Nephron progenitor cell (in vitro differentiated cells): ENCODE data around the gene FXN.
"Not testable (repeated sequence)": the region's sequence is repeated elsewhere in the genome, so short reads cannot be mapped to it uniquely, and the experiment has no call there.

Experiments
- DNase-seq: peaks from one replicate; pipeline ENCODE4 v3.0.0; 2021
- H3K27ac Mint-ChIP-seq: 2 replicates; pipeline ENCODE4 v1.8.0; 2021; ENCODE audit warnings: mild to moderate bottlenecking, moderate library complexity, mixed read lengths
- H3K27me3 Mint-ChIP-seq: 2 replicates; pipeline ENCODE4 v1.8.0; 2021; ENCODE audit warnings: mild to moderate bottlenecking, low read depth, mixed read lengths; ENCODE audit not compliant: poor library complexity
- H3K36me3 Mint-ChIP-seq: 2 replicates; pipeline ENCODE4 v1.8.0; 2021; ENCODE audit warnings: low read depth, mixed read lengths
- H3K4me1 Mint-ChIP-seq: 2 replicates; pipeline ENCODE4 v1.8.0; 2021; ENCODE audit warnings: mixed read lengths
- H3K4me3 Mint-ChIP-seq: 2 replicates; pipeline ENCODE4 v1.8.0; 2021; ENCODE audit warnings: mild to moderate bottlenecking, moderate library complexity, mixed read lengths
- H3K9me3 Mint-ChIP-seq: 2 replicates; pipeline ENCODE4 v1.8.0; 2021; ENCODE audit warnings: mild to moderate bottlenecking, moderate library complexity, mixed read lengths
- CTCF ChIP-seq: fragments of 200-600 bp; sonication (generic); IDR thresholded peaks from 2 replicates; pipeline ENCODE4 v1.5.0; 2021; ENCODE audit warnings: antibody characterized with exemption

The FXN gene

GRCh38 chr9:69035438-69036308, at the start of gene FXN:
Gene FXN (plus strand): TSS chr9:69035752. CDS start chr9:69035783, 31 bp downstream.
- Mint-ChIP-seq H3K36me3 (peaks cover 12% of the 10 kb centered on the region), H3K4me1 (peaks cover 16% of the 10 kb centered on the region), H3K9me3 (peaks cover 3% of the 10 kb centered on the region), H3K4me3 (peak within 1 kb of the TSS; percentile 98), H3K27ac (peak within 1 kb of the TSS; percentile 97), H3K27me3 (peaks cover 3% of the 10 kb centered on the region)
- peak; percentile 97 for TF ChIP-seq CTCF
- peak; percentile 84 for DNase-seq

GRCh38 chr9:68986949-68987348, 48.6 kb upstream of the FXN start:
- not testable (repeated sequence) for H3K4me3 Mint-ChIP-seq, H3K9me3 Mint-ChIP-seq, H3K27ac Mint-ChIP-seq, H3K36me3 Mint-ChIP-seq, DNase-seq, H3K27me3 Mint-ChIP-seq
- peaks cover 29% of the 10 kb centered on the region for H3K4me1 Mint-ChIP-seq

GRCh38 chr9:68991457-68991856, 44.1 kb upstream of the FXN start:
- Mint-ChIP-seq H3K27me3 (peaks cover 4% of the 10 kb centered on the region), H3K36me3 (peaks cover 3% of the 10 kb centered on the region), H3K4me1 (peaks cover 4% of the 10 kb centered on the region), H3K27ac (no peak overlapping the region), H3K9me3 (no peaks in the 10 kb centered on the region), H3K4me3 (no peak overlapping the region)
- no peak for TF ChIP-seq CTCF
- no peak for DNase-seq

GRCh38 chr9:68995776-68996175, 39.8 kb upstream of the FXN start:
- Mint-ChIP-seq H3K27me3 (peaks cover 8% of the 10 kb centered on the region), H3K36me3 (peaks cover 3% of the 10 kb centered on the region), H3K9me3 (no peaks in the 10 kb centered on the region), H3K4me1 (peaks cover 36% of the 10 kb centered on the region), H3K4me3 (no peak overlapping the region), H3K27ac (no peak overlapping the region)
- TF ChIP-seq CTCF = no peak
- no peak for DNase-seq

GRCh38 chr9:68996462-68996861, 39.1 kb upstream of the FXN start:
- Mint-ChIP-seq H3K27ac (no peak overlapping the region), H3K4me1 (peaks cover 40% of the 10 kb centered on the region), H3K9me3 (no peaks in the 10 kb centered on the region), H3K4me3 (no peak overlapping the region), H3K27me3 (peaks cover 8% of the 10 kb centered on the region), H3K36me3 (peaks cover 3% of the 10 kb centered on the region)
- no peak for TF ChIP-seq CTCF
- DNase-seq = no peak

GRCh38 chr9:68997666-68998065, 37.9 kb upstream of the FXN start:
- no peak for DNase-seq
- peaks cover 46% of the 10 kb centered on the region for H3K4me1 Mint-ChIP-seq
- TF ChIP-seq CTCF = no peak
- no peaks in the 10 kb centered on the region for H3K9me3 Mint-ChIP-seq
- H3K4me3 Mint-ChIP-seq = no peak overlapping the region
- no peak overlapping the region for H3K27ac Mint-ChIP-seq
- peaks cover 8% of the 10 kb centered on the region for H3K27me3 Mint-ChIP-seq
- peaks cover 3% of the 10 kb centered on the region for H3K36me3 Mint-ChIP-seq
